IgD-negative memory B cell (primary cell): Measurements from ENCODE around the gene PHYKPL. TPM values are rescaled to one million over a fixed set of nuclear protein-coding genes. Genes with fewer than 3 reads are reported as not detected.
"Not testable (repeated sequence)": the region's sequence is repeated elsewhere in the genome, so short reads cannot be mapped to it uniquely, and the experiment has no call there.

ENCODE experiments used
- H3K27ac Mint-ChIP-seq, 3 donors: one replicate each; pipeline ENCODE4 v1.8.0; 2020 to 2022; ENCODE audit warnings: mild to moderate bottlenecking in 3 of 3, mixed read lengths in 3 of 3, moderate library complexity in 1 of 3
- H3K27me3 Mint-ChIP-seq: one replicate; pipeline ENCODE4 v1.8.0; 2021; ENCODE audit warnings: mixed read lengths
- H3K36me3 Mint-ChIP-seq: one replicate; pipeline ENCODE4 v1.8.0; 2020; ENCODE audit warnings: mild to moderate bottlenecking, mixed read lengths
- H3K4me1 Mint-ChIP-seq, 3 donors: one replicate each; pipeline ENCODE4 v1.8.0; 2020 to 2022; ENCODE audit warnings: mixed read lengths in 3 of 3, mild to moderate bottlenecking in 1 of 3
- H3K4me3 Mint-ChIP-seq, 4 donors: one replicate each; pipeline ENCODE4 v1.8.0; 2020 to 2022; ENCODE audit warnings: mild to moderate bottlenecking in 4 of 4, mixed read lengths in 4 of 4, moderate library complexity in 3 of 4
- H3K9me3 Mint-ChIP-seq, 3 donors: one replicate each; pipeline ENCODE4 v1.8.0; 2020 to 2021; ENCODE audit warnings: mixed read lengths in 3 of 3, mild to moderate bottlenecking in 1 of 3
- polyA plus RNA-seq: library from polyadenylated mRNA; unstranded; fragments of 300-500 nt; fragmentation: Illumina TruSeq; gene quantifications from one replicate; pipeline ENCODE4 v1.2.3, GENCODE V29; 2021

The PHYKPL gene
- polyA plus RNA-seq, 1 donor from 2014 or later = 58.1 TPM

DNA sequence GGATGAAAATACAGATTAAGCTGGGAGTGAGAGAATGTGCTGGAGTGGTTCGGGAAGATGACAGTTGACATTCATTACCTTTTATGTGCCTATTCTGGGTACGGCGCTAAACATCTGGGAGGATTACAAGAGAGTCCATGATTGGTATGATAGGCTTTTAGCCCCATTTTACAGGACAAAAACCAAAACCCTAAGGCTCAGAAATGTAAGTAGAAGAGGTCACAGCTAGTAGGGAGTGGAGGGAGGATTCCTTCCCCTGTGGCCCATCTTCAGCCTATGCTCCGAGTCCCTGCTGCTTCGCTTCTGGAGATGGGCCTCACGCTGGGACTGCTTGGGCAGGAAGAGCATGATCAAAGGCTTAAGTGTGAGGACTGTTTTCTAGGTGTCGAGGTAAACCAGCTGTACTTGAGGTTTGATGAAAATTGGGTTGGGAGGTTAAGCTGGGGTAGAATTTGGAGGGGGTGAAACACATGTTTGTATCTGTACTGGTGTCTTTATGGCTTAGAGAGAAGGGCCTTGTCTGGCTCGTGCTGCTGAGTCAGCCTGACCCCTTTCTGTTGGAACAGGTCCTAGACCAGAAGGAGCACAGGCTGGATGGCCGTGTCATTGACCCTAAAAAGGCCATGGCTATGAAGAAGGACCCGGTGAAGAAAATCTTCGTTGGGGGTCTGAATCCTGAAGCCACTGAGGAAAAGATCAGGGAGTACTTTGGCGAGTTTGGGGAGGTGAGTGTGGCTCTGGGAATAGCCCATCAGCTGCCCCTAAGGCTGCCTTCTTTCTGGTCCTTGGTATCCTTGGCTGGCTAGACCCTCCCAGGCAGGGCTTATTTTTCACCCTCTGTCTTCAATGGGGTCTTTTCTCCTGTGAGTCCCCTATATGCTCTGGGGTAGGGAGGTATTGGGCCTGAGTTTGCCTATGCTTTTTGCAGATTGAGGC, 26.2 kb downstream of the PHYKPL start:
- Mint-ChIP-seq H3K4me3 (peak overlapping the region; percentile 73 to 88 (median 84)), H3K9me3 (peaks cover 0 to 2% (median 0%) of the 10 kb centered on the region in 3 donors), H3K27me3 (no peaks in the 10 kb centered on the region), H3K36me3 (peaks cover 3% of the 10 kb centered on the region), H3K4me1 (peaks cover 13 to 19% (median 16%) of the 10 kb centered on the region in 3 donors), H3K27ac (peak overlapping the region; percentile 81 to 92 (median 83))

DNA sequence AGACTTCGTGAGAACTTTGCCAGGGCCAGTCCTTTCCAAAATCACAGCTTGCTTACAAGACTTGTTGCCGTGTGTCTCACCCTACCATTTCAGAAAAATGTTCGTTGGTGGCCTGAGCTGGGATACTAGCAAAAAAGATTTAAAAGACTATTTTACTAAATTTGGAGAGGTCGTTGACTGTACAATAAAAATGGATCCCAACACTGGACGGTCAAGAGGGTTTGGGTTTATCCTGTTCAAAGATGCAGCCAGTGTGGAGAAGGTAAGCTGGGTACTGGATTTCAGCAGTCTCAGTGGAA, 26.9 kb downstream of the PHYKPL start:
- Mint-ChIP-seq H3K9me3 (peaks cover 0 to 2% (median 0%) of the 10 kb centered on the region in 3 donors), H3K27ac (peak overlapping the region; percentile 81 to 92 (median 83)), H3K4me1 (peaks cover 13 to 19% (median 16%) of the 10 kb centered on the region in 3 donors), H3K27me3 (no peaks in the 10 kb centered on the region), H3K36me3 (peaks cover 3% of the 10 kb centered on the region), H3K4me3 (peak overlapping the region; percentile 73 to 88 (median 84))

DNA sequence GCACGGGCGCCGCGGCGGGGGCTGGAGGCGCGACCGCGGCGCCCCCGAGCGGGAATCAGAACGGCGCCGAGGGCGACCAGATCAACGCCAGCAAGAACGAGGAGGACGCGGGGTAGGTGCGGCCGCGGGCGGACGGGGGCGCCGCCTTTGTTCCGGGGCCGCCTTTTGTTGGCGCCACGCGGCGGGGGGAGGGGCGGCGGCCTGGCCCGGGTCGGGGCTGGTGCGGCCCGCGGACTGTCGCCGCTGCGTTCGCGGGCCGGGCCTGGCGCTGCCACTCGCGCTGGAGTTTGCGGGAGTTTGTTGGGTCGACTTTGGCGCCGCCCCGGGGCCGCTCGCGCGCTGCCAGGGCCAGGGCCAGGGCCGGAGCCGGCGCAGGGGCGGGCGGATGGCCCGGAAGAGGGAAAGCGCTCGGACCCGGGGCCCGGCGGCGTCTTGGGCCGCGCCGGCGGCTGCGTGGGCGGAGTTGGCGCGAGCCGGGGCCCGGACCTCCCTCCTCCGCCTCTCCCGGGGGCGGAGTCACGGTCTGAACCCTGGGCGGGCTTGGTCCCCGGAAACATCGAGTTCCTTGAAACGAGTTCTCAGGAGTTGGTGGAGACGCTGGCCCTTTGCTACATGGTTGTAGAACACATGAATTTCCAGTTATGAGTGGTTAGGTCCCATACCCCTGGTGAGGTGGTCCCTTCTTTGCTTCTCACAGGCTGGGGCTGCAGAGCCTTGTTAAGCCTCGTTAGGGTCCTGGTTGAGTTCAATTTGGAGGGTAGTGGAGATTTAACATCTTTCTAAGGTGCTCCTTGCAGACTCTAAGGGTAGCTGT, 27.5 kb downstream of the PHYKPL start:
- H3K27ac Mint-ChIP-seq = peak overlapping the region; percentile 81 to 92 (median 83)
- no peaks in the 10 kb centered on the region for H3K27me3 Mint-ChIP-seq
- H3K4me3 Mint-ChIP-seq = peak overlapping the region; percentile 79 to 100 (median 88)
- peaks cover 0 to 2% (median 0%) of the 10 kb centered on the region in 3 donors for H3K9me3 Mint-ChIP-seq
- peaks cover 13 to 19% (median 16%) of the 10 kb centered on the region in 3 donors for H3K4me1 Mint-ChIP-seq
- H3K36me3 Mint-ChIP-seq = peaks cover 3% of the 10 kb centered on the region

DNA sequence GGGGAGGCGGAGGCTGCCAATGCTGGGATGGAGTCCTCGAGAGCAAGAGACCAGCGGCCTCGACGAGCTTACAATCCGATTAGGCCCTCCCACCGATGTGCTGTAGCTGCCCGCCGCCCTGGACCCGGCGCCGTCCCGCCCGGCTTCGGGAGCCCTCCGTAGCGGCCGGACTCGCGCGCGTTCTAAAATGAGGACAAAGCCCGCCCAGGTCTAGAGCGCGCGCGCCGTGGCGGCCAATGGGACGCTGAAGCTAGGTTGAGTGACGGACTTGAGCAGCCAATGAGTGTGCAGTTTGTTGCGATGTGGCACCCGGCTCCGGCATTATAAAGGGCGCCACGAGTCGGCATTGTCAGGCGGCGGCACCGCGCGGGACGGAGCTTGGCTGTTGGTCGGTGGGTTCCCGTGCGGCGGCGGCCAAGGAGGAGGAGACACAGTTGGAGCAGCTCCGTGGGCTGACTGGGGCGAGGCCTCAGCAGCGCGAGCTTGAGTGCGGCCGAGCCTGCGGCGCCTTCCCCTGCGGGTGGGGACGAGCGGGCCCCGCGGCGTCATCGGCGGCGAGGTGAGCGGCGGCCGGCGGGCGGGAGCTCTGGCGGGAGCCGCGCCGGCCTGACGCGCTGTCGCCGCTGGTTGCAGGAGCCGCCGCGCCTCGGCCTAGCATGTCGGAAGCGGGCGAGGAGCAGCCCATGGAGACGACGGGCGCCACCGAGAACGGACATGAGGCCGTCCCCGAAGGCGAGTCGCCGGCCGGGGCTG, 28.2 kb downstream of the PHYKPL start, which contains the start of gene HNRNPAB:
Gene HNRNPAB, plus strand, starts transcription at position 352 of the 753 bp plus-strand sequence. Its CDS starts 305 bp downstream, at position 657.
- H3K9me3 Mint-ChIP-seq = peaks cover 0 to 2% (median 0%) of the 10 kb centered on the region in 3 donors
- peak within 1 kb of the TSS; percentile 95 to 100 (median 97) for H3K4me3 Mint-ChIP-seq
- H3K27me3 Mint-ChIP-seq = no peaks in the 10 kb centered on the region
- peak within 1 kb of the TSS; percentile 95 to 99 (median 99) for H3K27ac Mint-ChIP-seq
- peaks cover 13 to 19% (median 16%) of the 10 kb centered on the region in 3 donors for H3K4me1 Mint-ChIP-seq
- peaks cover 3% of the 10 kb centered on the region for H3K36me3 Mint-ChIP-seq

DNA sequence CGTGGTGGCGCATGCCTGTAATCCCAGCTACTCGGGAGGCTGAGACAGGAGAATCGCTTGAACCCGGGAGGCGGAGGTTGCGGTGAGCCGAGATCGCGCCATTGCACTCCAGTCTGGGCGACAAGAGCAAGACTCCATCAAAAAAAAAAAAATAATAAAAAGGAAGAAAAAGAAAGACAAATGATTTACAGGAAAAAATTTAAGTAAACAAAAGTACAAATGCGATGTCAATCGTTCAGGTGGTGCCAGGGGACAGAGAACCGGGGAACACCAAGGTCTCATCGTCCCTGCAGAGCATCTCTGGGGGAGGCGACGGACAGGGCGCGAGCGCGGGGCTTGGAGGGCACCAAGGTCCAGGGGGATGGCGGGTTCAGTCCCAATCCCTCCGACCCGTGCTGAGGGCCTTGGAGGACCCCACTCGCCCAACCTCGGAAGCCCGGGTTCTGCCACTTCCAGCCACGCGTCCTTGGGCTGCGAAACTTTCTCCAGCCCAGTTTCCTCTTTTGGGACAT, 28.9 kb downstream of the PHYKPL start:
- Mint-ChIP-seq H3K9me3 (peaks cover 0 to 2% (median 0%) of the 10 kb centered on the region in 3 donors), H3K27me3 (no peaks in the 10 kb centered on the region), H3K27ac (peak overlapping the region; percentile 95 to 99 (median 99)), H3K36me3 (peaks cover 3% of the 10 kb centered on the region), H3K4me3 (peak overlapping the region; percentile 95 to 100 (median 97)), H3K4me1 (peaks cover 13 to 19% (median 16%) of the 10 kb centered on the region in 3 donors)

DNA sequence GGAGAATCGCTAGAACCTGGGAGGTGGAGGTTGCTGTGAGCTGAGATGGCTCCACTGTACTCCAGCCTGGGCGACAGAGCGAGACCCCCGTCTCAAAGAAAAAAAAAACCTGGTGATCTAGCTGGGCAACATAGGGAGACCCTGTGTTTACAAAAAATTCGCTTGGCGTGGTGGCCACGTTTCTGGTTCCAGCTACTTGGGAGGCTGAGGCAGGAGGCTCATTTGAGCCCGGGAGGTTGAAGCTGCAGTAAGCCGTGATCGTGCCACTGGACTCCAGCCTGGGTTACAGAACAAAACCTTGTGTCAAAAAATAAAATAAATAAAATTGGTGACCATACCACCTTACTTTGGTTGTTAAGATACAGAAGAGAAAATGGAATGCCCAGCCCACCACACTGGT, 30.1 kb downstream of the PHYKPL start:
- Mint-ChIP-seq H3K9me3 (peaks cover 0 to 2% (median 0%) of the 10 kb centered on the region in 3 donors), H3K27me3 (no peaks in the 10 kb centered on the region), H3K36me3 (peaks cover 3% of the 10 kb centered on the region), H3K4me1 (peaks cover 12 to 13% (median 13%) of the 10 kb centered on the region in 3 donors), H3K27ac (peak overlapping the region in 2 of 3 donors; percentile 19 to 84), H3K4me3 (peak overlapping the region; percentile 50 to 85 (median 67))

DNA sequence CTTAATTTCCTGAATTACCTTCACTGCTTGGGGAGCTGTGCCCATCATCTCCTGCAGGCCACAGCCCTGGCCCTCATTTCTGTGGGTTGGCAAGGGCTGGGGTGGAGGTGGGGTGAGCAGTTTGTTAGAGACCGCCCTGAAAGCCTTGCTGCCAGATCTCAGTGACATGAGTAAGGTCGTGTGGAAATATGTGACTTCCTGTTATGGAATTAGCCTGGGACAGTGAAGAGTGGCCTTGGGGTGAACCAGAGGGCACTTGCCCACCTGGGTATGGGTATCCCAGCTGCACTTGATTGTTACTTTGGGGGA, 30.7 kb downstream of the PHYKPL start:
- Mint-ChIP-seq H3K9me3 (peaks cover 0 to 2% (median 0%) of the 10 kb centered on the region in 3 donors), H3K4me3 (peak overlapping the region in 3 of 4 donors; percentile 50 to 58 (median 51)), H3K27ac (peak overlapping the region; percentile 12 to 68 (median 63)), H3K36me3 (peaks cover 3% of the 10 kb centered on the region), H3K27me3 (no peaks in the 10 kb centered on the region), H3K4me1 (peaks cover 10 to 13% (median 12%) of the 10 kb centered on the region in 3 donors)

DNA sequence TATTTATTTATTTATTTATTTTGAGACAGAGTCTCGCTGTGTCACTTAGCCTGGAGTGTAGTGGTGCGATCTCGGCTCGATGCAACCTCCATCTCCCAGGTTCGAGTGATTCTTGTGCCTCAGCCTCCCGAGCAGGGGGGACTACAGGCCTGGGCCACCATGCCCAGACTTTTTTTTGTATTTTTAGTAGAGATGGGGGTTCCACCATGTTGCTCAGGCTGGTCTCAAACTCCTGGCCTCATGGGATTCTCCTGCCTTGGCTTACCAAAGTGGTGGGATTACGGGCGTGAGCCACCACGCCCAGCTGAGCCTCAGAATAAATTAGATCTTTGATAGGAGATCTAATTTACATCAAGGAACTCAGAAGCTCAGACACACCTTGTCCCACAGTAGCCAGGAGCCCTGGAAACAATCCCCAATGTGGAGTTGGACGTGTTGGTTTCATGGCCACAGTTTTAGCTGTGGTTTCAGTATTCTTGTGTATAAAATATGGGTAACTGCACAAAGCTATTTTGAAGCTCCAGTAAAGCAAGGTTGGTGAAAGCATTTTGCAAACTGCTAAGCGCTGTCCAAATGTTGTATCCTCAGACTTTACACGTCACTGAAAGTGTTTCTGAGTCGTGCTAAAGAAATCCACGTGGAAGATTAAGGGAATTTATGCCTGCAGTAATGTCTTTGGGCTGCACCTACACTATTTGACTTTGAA, 31.2 kb downstream of the PHYKPL start:
- peaks cover 2% of the 10 kb centered on the region for H3K36me3 Mint-ChIP-seq
- peaks cover 9 to 11% (median 9%) of the 10 kb centered on the region in 3 donors for H3K4me1 Mint-ChIP-seq
- no peaks in the 10 kb centered on the region for H3K27me3 Mint-ChIP-seq
- peak overlapping the region in 2 of 4 donors; percentile 50 to 51 for H3K4me3 Mint-ChIP-seq
- H3K27ac Mint-ChIP-seq = peak overlapping the region in 2 of 3 donors; percentile 12 to 68
- H3K9me3 Mint-ChIP-seq = peaks cover 0 to 2% (median 0%) of the 10 kb centered on the region in 3 donors

DNA sequence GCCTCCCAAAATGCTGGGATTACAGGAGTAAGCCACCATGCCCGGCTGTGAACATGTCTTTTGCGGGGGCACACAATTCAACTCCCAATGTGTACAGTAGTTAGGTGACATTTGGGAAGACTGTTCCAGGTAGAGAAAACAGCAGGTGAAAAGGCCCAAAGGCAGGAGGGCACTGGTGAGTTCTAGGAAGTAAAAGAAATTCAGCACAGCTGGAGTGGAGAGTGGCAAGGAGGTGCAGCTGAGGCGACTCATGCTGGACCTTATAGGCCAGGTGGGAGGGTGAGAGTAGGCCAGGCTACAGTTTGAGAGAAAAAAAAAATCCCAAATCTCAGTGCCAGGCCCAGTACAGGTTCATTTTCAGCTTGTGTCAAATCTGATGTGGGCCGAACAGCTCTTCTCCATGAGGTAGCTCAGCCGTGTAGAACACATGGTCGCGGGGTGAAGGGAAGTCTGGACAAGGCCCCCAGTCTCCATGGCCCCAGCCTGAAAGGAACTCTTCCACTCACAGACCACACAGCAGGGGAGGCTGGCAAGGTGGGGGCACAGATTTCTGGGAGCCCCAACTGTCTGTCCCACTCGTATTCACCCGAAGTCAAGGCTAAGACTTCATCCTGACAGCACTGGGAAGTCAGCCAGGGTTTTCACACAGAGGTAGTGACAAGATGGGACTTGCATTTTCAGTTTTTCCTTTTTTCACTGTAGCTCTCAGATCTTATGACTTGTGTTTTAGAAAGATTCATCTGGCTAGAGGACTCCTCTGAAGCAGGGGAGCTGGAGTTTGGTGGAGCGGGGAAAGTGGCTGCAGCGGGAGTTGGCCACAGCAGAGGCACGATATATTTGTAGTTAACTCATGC, 32.8 kb downstream of the PHYKPL start:
- H3K27ac Mint-ChIP-seq = peak overlapping the region in 1 of 3 donors; percentile 44
- peak overlapping the region in 2 of 4 donors; percentile 37 to 73 for H3K4me3 Mint-ChIP-seq
- H3K4me1 Mint-ChIP-seq = peaks cover 0 to 4% (median 0%) of the 10 kb centered on the region in 3 donors

DNA sequence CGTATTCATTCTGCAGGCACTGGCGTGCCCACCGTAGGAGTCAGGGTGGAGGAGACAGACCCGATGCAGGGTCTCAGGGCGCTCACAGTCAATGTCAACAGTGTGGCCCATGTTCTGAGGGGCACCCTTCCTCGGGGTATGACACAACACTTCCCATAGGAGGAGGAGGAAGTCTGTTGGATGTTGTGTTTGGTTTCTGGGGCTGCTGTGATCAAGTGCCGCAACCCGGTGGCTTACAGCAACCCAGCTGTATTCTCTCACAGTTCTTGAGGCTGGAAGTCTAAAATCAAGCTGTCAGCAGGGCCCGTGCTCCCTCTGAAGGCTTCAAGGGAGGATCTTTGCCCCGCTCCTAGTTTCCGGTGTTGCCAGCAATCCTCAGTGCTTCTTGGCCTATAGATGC, 33.9 kb downstream of the PHYKPL start:
- Mint-ChIP-seq H3K4me1 (no peaks in the 10 kb centered on the region), H3K27me3 (peaks cover 6% of the 10 kb centered on the region), H3K4me3 (no peak overlapping the region)

More for the DNA sequence above, 32.8 kb downstream of the PHYKPL start:
- Mint-ChIP-seq H3K36me3 (no peaks in the 10 kb centered on the region), H3K27me3 (no peaks in the 10 kb centered on the region), H3K9me3 (peaks cover 0 to 2% (median 0%) of the 10 kb centered on the region in 3 donors)

DNA sequence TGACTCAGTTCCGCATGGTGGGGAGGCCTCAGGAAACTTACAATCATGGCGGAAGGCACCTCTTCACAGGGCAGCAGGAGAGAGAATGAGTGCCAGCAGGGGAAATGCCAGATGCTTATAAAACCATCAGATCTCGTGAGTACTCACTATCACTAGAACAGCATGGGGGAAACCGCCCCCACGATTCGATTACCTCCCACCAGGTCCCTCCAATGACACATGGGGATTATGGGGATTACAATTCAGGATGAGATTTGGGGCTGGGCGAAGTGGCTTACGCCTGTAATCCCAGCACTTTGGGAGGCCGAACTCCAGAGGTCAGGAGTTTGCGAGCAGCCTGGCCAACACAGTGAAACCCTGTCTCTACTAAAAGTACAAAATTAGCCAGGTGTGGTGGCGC, 34.5 kb downstream of the PHYKPL start:
- H3K27ac Mint-ChIP-seq, H3K4me1 Mint-ChIP-seq, H3K9me3 Mint-ChIP-seq, H3K36me3 Mint-ChIP-seq, H3K4me3 Mint-ChIP-seq: not testable (repeated sequence)
- H3K27me3 Mint-ChIP-seq = peaks cover 11% of the 10 kb centered on the region

More for the DNA sequence above, 33.9 kb downstream of the PHYKPL start:
- no peaks in the 10 kb centered on the region for H3K36me3 Mint-ChIP-seq
- no peak overlapping the region for H3K27ac Mint-ChIP-seq
- no peaks in the 10 kb centered on the region for H3K9me3 Mint-ChIP-seq

DNA sequence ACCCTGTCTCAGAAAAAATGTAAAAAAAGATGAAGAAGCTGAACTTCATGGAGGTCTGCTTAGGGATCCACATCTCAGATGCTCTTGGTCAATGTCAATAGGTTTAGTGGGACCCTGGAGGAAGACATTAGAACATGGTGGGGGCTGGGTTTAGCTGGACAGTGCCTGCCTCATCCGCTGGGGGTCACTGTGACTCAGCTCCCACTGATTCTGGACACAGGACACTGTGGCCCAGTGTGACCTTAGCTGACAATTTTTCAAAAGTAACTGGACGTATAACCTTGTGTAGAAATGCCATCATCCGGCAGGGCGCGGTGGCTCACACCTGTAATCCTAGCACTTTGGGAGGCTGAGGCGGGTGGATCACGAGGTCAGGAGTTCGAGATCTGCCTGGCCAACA, 35.6 kb downstream of the PHYKPL start:
- H3K4me1 Mint-ChIP-seq = peaks cover 0 to 4% (median 0%) of the 10 kb centered on the region in 3 donors
- peaks cover 15% of the 10 kb centered on the region for H3K27me3 Mint-ChIP-seq
- H3K9me3 Mint-ChIP-seq = no peaks in the 10 kb centered on the region
- peaks cover 1% of the 10 kb centered on the region for H3K36me3 Mint-ChIP-seq
- no peak overlapping the region for H3K4me3 Mint-ChIP-seq
- H3K27ac Mint-ChIP-seq = no peak overlapping the region

DNA sequence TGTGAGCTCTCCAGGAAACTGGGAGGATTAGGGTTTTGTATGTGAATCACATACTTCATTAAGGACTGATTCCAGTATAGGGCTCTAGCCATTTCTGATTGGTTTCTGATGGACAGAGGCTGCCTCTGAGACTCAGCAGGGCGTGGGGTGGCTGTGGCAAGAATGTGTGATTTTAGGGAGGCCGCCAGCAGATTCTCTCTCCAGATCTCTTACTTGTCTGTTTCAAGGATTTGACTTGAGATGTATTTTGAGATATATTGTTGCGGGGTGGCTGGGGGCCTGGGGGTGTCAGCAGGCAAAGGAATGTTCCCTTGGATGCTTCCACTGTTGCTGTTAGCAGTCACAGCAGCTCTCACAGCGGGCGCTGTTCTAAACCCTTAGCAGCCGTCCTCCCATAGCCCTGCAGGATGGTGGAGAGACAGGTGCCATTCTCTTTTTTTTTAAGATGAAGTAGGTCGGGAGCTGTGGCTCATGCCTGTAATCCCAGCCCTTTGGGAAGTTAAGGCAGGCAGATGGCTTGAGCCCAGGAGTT, 36.3 kb downstream of the PHYKPL start:
- Mint-ChIP-seq H3K27ac (no peak overlapping the region), H3K36me3 (peaks cover 1% of the 10 kb centered on the region), H3K27me3 (peaks cover 15% of the 10 kb centered on the region), H3K9me3 (no peaks in the 10 kb centered on the region), H3K4me1 (peaks cover 0 to 4% (median 0%) of the 10 kb centered on the region in 3 donors), H3K4me3 (no peak overlapping the region)
